GM21423 (cell line): Measurements from ENCODE around the gene C2orf80.
"Not testable (repeated sequence)": the region's sequence is repeated elsewhere in the genome, so short reads cannot be mapped to it uniquely, and the experiment has no call there.

Experiments used
- ATAC-seq: cut with Tn5 transposase; IDR thresholded peaks from one replicate; pipeline ENCODE4 v1.9.1; 2021; ENCODE audit warnings: mild to moderate bottlenecking, moderate library complexity; ENCODE audit not compliant: unreplicated experiment

The C2orf80 gene

DNA sequence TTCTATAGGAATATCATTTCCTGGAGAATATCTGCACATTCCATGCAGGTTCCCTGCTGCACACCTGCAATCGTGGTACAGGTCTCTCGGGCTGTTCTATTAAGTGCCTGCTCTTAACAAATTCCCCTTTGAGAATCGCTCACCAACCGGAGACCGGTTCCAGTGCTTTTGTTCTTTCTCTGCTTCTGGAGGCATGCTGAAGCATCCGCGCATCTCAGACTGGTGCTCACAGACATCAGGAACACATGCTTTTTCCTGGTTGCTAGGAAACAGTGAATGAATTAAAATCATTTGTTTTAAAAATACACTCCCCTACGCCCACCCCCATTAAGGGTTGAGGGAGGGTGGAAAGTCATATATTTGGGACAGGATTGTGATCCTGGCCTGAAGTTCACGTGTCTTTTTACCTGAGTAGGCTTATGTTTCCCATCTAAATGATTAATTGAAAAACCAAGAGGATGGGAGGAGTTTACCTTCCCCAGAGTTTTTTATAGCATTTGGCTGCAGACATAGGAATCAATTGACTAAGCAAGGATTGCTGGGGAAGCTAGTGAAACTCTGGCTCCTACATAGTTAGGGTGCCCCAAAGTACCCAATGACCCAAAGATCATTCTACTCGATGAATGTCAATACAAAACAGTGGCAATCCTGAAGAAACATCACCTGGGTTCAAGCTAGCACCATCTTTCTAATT is at the start of gene C2orf80:
Gene C2orf80, minus strand, starts transcription at position 221 of the 694 bp plus-strand sequence. CDS start 3,044 bp downstream, outside the sequence.
- no peak for ATAC-seq

DNA sequence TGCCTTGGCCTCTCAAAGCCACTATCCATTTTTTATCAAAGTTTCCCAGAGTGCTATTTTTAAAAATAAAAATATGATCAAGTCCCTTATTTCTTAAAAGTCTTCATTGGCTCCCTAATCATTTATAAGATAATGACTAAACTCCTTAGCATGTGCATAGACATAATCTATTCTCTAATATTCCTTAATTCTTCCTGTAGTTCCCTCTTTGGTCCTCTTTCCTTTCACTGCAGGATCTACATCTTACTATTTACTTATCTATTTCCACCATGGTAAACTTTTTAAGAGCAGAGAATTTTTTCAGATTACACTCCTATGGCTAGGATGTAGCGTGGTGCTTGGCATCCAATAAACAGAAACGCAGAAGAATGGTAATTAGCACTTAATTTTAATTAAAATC is 46.0 kb upstream of the C2orf80 start:
- no peak for ATAC-seq

DNA sequence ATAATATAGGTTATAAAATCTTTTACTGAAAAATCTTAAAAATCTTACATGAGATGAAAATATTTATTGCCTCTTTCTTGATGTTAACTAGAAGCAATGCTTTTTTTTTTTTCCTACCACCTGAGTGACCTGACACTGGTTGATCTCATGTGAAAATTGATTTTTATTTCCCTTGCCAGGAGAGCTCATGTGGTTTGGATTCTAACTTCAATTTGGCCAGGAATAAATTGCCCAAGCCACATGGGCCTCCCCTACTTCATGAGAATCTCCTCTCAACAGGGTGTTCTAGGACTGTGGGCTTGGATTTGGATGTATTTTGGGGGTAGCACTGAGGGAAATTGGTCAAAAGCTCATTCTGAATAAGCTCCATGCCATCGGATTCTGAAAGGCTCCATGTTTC is 45.0 kb upstream of the C2orf80 start:
- no peak for ATAC-seq

DNA sequence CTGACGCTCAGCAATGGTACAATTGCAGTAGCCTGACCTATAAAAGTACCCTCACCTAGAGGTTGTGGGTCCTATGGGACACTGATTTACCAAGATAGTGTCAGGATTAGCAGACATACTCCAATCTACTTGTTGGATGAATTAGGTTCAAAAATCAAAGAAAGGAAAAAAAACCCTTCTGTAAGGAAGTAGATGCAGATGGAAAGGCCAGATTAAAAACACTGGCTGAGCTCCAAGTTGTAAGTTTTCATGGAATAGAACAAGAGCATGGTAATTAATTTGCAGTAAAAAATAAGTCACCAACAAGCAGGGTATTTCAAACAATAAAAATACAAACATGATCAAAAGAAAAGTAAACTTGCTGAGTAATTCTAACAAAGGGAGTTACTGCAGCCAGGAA is 38.6 kb upstream of the C2orf80 start:
- ATAC-seq, result no peak

DNA sequence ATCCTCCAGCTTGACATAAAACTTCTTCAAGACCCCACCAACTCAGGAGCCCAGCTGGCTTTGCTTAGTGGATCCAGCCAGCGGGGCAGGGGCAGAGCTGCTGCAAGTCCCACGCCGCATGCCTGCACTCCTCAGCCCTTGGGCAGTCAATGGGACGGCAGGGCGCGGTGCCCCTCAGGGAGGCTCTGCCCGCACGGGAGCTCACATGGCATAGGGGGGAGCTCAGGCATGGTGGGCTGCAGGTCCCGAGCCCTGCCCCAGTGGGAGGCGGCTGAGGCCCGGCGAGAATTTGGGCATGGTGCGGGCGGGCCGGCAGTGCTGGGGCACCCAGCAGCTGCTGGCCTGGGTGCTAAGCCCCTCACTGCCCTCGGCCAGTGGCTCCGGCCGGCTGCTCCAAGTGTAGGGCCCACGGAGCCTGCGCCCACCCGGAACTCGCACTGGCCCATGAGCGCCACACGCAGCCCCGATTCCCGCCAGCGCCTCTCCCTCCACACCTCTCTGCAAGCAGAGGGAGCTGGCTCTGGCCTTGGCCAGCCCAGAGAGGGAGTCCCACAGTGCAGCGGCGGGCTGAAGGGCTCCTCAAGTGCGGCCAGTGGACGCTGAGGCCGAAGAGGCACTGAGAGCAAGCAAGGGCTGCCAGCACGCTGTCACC is 37.9 kb upstream of the C2orf80 start:
- no peak for ATAC-seq

DNA sequence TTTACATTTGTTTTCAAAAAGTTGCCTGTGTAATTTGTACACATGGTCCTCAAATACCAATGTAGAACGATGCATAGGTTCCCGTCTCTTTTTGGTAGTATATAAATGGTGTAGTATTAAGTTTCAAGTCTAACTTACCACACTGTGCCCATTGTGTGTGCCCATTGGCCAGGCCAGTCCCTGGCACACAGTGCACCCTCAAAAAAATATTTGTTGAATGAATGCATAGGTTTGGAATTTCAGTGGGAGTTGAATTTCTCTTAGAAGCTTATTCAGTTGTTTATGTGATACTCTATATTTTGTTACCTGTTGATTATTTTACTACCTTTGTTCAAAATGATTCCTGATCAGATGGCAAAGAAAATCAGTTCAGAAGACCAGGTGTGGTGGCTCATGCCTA is 35.0 kb upstream of the C2orf80 start:
- ATAC-seq, result no peak

DNA sequence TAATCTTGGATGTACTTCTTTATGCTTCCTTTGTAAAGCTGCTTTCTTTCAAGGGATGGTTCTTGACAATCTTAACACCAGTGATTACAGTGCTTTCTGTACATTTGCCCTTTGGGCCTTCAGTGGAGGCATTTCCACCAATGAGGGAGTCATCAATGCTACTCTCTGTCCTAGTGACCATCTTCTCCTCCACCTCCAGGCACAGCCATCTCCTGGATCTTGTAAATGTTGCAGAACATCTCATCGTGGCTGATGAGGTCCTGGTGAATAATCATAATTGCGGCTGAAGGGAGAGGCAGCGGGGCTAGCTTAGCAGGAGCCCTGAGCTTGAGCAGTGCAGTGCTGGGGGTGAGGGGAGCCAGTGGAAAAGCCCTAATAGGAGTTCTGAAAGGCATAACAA is 32.5 kb upstream of the C2orf80 start:
- ATAC-seq, result no peak

DNA sequence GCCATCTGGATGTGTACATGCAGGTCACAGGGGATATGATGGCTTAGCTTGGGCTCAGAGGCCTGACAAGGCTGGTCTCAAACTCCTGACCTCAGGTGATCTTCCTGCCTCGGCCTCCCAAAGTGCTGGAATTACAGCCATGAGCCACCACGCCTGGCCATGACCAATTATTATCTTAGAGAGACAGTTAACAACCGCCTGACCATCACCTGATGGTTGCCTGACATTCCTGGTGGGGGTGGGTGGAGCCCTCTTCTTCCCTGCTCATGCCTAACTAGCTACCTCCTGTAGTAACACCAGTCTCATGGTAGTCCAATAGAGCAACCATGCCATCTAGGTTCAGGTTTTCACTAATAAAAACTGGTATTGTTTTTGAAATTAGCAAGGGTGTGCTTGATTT is 32.0 kb upstream of the C2orf80 start:
- not testable (repeated sequence) for ATAC-seq

DNA sequence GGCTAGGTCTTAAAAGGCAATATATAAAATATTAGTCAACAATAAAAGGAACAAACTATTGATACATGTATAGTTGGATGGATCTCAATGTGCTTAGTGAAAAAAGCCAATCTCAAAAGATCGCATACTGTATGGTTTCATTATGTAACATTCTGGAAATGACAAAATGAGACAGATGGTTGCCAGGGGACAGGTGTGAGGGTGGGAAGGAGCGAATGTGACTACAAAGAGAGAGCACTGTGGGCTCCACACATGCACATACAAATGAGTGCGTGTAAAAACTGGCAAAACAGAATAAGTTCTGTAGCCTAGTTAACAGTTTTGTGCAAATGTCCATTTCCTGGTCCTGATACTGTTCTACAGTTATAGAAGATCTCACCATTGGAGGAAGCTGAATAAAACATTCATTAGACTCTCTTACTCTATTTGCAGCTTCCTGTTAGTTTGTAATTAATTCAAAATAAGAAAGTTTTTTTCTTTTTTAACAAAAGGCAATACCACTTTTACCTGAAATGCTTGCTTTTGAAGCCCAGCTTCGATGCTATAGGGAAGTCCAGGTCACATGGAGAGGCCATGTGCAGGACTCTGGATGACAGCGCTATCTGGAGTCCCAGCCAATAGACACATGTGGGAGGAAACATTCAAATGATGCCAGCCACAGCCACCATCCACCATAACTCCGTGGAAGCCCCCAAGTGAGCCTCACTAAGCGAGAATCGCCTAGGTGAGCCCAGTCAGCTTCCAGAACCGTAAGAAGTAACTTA is 21.0 kb upstream of the C2orf80 start:
- ATAC-seq, result no peak

DNA sequence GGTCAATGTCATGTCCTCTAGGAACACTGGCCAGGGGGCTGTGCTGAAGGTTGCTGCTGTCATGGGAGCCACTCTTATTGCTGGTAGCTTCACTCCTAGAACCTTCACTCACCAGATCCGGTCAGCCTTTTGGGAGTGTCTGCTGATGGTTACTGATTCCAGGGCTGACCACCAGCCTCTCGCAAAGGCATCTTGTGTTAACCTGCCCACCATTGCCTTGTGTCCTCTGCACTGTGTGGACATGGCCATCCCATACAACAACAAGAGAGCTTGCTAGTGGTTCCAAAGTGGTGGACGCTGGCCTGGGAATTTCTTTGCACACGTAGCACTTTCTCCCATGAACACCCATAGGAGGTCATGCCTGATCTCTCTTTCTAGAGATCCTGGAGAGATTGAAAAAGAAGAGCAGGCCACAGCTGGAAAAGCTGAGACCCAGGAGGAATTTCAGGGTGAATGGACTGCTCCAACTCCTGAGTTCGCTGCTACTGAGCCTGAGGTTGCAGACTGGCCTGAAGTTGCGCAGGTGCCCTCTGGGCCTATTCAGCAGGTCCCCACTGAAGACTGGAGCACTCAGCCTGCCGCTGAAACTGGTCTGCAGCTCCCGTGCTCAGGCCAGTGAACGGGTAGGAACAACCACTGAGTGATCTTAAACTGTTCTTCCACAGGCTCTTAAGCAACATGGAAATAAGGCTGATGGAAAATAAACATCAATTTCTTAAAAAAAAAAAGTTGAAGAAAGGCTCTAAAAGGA is 18.7 kb upstream of the C2orf80 start:
- no peak for ATAC-seq

DNA sequence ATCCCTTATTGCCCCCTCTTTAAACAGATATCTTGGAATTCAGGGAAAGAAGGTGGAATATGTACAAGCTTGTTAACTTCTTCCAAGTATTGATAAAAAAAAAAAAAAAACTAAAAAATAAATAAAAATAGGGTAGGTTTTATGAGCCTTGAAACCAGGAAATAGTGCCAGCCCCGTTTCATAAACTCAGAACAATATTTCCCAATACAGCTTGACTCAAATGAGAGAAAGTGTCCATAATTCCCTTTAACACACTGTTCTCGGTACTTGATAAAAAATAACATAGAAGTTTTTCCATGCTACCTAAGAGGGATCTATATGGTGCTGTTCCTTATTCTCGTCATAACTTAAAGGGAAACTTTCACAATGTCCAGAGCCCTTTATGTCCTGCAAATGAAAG is 17.9 kb upstream of the C2orf80 start:
- no peak for ATAC-seq

DNA sequence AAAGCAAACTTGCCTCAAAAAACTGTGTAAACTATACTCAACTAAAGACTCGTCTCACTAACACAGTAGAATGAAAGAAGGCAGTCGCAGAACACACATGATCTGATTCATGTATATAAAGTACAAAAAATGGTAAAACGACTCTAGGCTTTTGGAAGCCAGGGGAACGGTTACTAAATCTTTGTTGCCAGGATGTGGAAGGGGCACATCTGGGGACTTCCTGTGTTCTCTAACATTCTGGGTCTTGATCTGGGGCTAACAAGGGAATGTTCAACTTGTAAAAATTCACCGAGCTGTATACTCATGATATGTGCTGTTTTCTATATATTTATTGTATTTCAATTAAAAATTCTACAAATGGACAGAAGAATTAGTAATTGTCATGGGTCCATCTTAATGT is 14.3 kb upstream of the C2orf80 start:
- ATAC-seq, result no peak

DNA sequence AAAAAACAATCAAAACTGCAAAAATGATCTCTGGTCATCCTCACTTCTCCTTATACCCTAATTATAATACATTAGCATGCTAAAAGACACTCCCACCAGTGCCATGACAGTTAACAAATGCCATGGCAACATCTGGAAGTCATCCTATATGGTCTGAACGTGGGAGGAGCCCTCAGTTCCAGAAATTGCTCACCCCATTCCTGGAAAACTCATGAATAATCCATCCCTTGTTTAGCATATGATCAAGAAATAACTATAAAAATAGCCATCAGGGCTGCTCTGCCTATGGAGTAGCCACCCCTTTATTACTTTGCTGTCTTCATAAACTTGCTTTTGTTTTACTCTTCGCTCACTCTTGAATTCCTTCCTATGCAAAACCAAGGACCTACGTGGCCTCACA is 5.7 kb upstream of the C2orf80 start:
- no peak for ATAC-seq

DNA sequence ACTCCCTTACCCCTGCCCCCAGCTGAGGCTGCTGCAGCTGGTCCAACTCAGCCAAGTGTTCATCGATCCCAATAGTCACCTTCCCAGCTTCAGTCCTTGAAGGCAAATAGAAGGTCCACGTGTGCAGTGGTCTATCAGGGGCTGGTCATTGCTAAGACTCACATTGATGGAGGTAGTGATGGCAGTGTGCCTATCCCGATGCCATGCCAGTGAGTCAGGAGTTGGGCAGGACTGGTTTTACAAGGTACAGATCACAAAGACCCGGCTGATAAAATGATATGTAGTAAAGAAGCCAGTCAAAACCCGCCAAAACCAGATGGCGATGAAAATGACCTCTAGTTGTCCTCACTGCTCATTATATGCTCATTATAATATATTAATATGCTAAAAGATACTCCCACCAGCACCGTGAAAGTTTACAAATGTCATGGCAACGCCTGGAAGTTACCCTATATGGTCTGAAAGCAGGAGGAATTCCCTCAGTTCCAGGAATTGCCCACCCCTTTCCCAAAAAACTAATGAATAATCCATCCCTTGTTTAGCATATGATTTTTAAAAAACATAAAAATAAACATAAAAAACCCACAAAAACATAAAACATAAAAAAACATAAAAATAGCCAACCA is 2.9 kb upstream of the C2orf80 start:
- no peak for ATAC-seq

DNA sequence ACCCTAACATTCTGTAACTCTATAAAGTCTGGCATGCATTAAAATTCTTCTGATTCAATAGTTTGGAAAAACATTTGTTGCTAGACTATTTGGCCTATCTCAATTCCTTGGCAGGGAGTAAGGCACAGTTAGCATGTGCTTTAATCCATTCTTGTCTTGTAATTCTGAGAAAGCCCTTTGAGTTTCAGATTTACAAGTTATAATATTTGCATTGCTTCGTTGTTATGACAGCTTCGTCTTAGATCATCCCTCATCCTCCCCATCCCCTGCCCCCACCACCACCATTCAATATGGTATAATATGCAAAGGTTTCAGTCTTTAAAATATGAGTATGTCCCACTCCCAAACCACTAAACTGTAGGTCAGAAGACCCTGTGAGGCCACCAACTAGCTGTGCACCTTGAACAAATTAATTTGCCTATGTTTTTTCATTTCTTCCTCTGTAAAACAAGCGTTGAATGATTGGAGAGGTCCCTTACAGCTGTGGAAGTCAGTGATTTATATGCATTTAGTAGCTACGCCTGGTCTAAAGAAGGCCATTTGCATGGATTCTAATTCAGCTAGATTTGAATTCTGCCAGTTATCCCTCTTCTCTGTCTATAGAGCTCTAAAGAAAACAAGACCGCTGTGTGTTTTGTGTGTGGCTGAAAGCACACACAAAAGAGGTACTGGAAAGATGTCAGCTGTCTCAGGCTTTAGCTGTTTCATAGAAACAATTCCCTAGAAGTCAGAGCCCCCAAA is 591 bp downstream of the C2orf80 start:
- ATAC-seq, result no peak

DNA sequence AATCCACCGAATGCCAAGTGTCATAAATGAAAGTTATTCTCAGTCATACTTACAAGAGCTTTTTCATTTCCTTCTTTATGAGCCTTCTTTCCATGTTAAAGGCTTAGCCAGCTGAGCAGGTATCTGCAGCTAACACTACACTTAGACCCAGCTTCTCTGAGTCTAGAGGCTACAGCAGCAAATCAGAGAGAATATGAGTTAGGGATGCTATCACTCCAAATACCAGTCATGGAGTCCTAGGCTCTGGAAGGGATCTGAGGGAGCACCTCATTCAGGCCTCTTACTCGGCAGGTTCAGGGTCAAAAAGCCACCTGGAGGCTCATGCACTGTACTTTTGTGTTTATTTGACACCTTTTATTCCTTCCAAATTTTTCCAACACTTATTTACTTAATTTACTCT is 2.9 kb downstream of the C2orf80 start:
- ATAC-seq, result no peak

DNA sequence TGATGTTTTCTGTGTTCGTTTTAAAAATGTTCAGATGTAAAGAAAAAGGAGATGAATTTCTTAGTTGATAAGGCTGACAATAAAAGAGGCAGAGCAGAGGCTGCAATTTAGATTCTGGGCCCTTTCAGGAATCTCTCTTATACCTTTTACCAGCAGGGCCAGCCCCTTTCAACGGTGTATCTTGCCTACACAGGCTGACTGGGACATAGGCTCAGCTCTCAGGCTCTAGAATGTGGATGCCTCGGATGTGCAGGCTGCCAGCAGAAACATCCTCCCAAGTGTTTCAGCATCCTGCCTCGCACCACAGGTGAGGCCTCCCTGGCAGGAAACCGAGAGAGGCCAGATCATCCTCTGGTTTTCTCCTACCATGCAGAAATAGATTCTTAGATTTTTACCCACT is 3.4 kb downstream of the C2orf80 start:
- ATAC-seq, result no peak

DNA sequence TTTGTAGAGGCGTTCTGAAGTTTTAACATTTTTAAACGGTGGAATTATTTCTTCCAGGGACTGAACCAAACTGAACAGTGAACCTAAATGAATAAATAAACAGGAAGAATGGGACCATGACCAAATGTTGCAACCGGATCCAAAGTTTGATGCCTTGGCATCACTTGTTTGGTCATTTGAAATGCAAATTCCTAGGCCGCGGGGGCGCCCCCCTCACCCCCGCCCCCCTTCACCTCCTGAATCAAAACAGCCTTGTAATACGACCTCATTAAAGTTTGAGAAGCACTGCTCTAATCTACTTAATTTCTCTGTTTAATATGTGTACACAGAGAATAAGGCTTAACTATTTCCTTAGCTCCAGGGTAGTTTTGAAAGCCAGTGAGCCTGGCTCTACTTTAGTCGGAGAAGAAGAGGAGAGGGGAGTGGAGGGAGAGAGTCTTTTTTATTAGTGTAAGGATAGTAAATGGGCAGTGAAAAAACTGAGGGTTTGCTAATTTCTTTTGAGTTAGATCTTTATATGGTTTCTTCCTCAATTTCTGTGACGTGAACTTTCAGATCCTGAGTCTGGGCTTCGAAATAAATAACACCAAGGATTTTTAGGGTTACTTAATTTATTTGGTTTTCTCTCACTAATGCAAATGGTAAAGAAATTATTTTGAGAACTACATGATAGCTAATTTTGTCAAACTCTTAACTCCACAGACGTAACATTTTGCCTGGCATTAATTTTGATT is 5.7 kb downstream of the C2orf80 start:
- ATAC-seq, result no peak

DNA sequence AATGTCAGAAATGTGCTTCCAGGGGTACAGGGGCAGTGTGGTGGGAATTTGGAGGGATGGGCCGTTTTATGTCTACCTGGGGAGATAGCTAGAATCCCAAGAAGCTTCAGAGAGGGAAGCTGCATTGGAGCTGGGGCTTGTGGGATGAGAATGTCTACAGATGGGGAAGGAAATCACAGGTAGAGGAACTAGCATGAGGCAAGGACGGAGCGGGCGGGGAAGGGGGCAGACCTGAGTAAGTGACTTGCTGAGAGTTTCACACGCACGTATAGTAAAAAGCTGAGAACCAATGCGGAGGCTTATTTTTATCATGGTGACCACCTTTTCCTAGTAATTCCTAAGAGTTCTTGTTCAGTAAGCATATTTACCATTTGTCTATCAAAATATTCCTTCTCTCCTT is 6.3 kb downstream of the C2orf80 start:
- ATAC-seq, result no peak

DNA sequence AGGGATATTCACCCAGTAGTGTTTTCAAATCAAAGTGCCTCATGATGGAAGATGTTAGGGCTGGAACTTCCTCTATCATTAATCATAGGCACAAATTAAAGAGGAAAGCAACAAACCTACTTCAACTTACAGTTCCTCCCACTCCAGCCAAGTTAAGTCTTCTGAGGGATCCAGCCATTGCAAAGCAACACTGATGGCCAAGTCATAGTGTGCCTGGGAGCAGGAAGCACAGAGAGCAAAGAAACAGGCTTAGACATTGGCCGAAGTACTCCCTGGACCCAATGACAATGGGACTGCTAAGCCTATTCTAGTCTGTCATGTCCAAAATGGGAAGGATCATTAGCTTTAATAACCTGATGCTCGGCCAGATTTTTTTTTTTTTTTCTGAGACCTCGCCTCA is 7.0 kb downstream of the C2orf80 start:
- no peak for ATAC-seq
